BLaER1 (cell line): Measurements from ENCODE around the gene FASN.

ENCODE experiments used
- H3K27ac ChIP-seq: shearing (Covaris generic); formaldehyde crosslinking; 2 replicates; pipeline ENCODE4 v1.8.1; 2022
- H3K27me3 ChIP-seq: shearing (Covaris generic); formaldehyde crosslinking; 2 replicates; pipeline ENCODE4 v1.8.1; 2022
- H3K36me3 ChIP-seq: shearing (Covaris generic); formaldehyde crosslinking; 2 replicates; pipeline ENCODE4 v1.8.1; 2022
- H3K4me1 ChIP-seq: shearing (Covaris generic); formaldehyde crosslinking; 2 replicates; pipeline ENCODE4 v1.8.1; 2022
- H3K4me2 ChIP-seq: shearing (Covaris generic); formaldehyde crosslinking; 2 replicates; pipeline ENCODE4 v1.8.1; 2022
- H3K4me3 ChIP-seq: shearing (Covaris generic); formaldehyde crosslinking; 2 replicates; pipeline ENCODE4 v1.8.1; 2022
- H3K9ac ChIP-seq: shearing (Covaris generic); formaldehyde crosslinking; 2 replicates; pipeline ENCODE4 v1.8.1; 2022
- H3K9me3 ChIP-seq: shearing (Covaris generic); formaldehyde crosslinking; 2 replicates; pipeline ENCODE4 v1.8.1; 2022
- H4K20me1 ChIP-seq: shearing (Covaris generic); formaldehyde crosslinking; 2 replicates; pipeline ENCODE4 v1.8.1; 2022
- Cebpa-rat ChIP-seq: shearing (Covaris generic); IDR thresholded peaks from 2 replicates; pipeline ENCODE4 v1.8.1; 2022

The FASN gene

DNA sequence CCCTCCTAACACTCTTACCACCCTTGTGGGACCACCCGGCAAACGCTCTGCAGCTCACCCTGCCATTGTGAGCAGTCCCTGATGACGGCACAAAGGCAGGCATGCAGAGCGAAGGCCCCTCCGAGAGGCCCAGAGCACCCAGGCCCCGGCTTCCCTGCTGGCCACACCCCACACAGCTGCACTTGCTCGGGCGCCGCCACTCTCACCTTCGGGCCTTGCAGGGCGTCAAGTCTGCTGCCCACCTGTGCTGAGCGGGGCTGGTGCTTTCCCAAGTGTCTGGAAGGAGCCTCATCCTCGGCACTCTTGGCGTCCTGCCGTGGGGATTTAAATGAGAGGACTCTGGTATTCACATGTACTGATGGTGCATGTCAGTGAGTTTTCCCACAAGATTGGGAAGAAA lies 30.3 kb upstream of the FASN start:
- no peaks in the 10 kb centered on the region for H4K20me1 ChIP-seq
- H3K9me3 ChIP-seq = no peaks in the 10 kb centered on the region
- H3K9ac ChIP-seq = no peak overlapping the region
- peaks cover 3% of the 10 kb centered on the region; the same call in 1 of the 2 replicates for H3K27me3 ChIP-seq
- H3K4me3 ChIP-seq = no peak overlapping the region
- H3K36me3 ChIP-seq = no peaks in the 10 kb centered on the region
- H3K4me2 ChIP-seq = peak overlapping the region; percentile 89
- no peak for TF ChIP-seq Cebpa-rat
- H3K4me1 ChIP-seq = peaks cover 36% of the 10 kb centered on the region
- no peak overlapping the region for H3K27ac ChIP-seq

DNA sequence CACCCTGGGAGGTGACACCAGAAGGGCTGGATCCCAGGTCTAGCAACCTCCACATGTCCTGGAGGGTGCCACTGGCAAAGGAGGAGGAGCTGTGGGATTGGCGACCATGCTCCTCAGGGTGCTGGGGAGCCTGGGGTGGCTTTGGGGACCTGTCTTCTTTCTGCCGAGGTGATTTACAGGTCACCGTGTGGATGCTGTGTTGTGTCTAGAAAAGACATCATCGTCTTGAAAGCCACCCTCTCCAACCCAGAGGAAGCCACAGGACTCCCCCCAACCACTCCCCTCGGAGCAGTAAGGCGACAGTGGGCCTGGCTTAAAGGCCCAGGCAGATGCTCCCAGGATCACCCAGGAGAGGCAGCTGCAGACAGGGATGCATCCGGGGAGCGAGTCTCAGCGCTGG lies 29.7 kb upstream of the FASN start:
- Histone ChIP-seq H3K4me2 (peak overlapping the region; percentile 89), H3K36me3 (no peaks in the 10 kb centered on the region), H3K4me3 (no peak overlapping the region), H3K9ac (no peak overlapping the region), H3K9me3 (no peaks in the 10 kb centered on the region), H3K27me3 (peaks cover 3% of the 10 kb centered on the region; the same call in 1 of the 2 replicates), H4K20me1 (no peaks in the 10 kb centered on the region), H3K4me1 (peaks cover 35% of the 10 kb centered on the region), H3K27ac (0 out of 2 replicates have a peak overlapping the region, but pooled peaks have one; percentile 11)
- no peak for TF ChIP-seq Cebpa-rat

DNA sequence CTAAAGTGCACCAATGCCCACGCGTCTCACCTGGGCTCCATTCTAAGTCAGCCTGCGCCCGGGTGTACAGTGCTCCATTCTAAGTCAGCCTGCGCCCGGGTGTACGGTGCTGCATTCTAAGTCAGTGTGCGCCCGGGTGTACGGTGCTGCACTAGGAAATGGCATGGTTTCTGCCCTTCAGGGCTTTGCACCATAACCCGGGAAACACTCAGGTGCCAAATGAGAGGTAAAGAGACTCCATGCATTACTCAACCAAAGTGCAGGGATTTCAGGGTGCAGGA lies 29.2 kb upstream of the FASN start:
- Histone ChIP-seq H3K9ac (no peak overlapping the region), H3K9me3 (no peaks in the 10 kb centered on the region), H3K36me3 (no peaks in the 10 kb centered on the region), H3K27ac (0 out of 2 replicates have a peak overlapping the region, but pooled peaks have one; percentile 11), H3K4me3 (0 out of 2 replicates have a peak overlapping the region, but pooled peaks have one; percentile 22), H3K4me1 (peaks cover 40% of the 10 kb centered on the region), H4K20me1 (no peaks in the 10 kb centered on the region), H3K27me3 (peaks cover 3% of the 10 kb centered on the region; the same call in 1 of the 2 replicates), H3K4me2 (peak overlapping the region; percentile 89)
- no peak for TF ChIP-seq Cebpa-rat

DNA sequence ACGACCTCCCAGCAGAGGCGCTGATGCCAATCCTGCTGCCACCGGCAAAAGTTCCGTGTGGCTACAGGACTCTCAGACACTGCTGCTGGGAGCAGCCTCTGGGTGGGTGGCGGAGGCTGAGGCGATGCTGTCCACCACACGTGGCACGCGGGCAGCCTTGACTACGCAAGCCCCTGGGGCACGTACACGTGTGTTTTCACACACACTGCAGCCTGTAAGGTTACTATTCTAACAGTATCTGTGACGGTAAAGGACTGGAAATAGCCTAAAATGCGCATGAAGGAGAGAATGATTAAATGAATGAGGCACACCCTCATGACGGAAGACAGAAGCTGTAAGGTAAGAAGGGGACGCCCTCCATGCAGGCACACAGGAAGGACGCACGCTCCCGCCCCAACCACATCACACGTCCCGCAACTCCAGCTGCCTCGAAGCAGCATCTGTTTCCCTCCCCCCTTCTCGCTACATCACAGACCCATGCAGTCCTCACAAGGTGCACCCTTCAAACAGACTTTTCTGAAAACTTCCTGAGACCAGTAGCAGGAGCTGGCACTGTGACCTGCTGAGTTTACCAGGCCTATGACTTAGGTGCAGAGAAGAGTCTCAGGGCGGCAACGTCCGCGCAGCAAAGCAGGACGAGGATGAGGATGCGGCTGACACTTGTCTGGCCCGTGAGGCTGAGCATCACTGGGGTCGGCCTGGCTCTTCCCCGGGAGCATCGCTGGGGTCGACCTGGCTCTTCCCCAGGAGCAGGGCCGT lies 28.7 kb upstream of the FASN start:
- Histone ChIP-seq H3K9me3 (no peaks in the 10 kb centered on the region), H3K4me1 (peaks cover 45% of the 10 kb centered on the region), H3K4me3 (0 out of 2 replicates have a peak overlapping the region, but pooled peaks have one; percentile 22), H3K9ac (no peak overlapping the region), H3K27ac (no peak overlapping the region), H3K27me3 (peaks cover 3% of the 10 kb centered on the region; the same call in 1 of the 2 replicates), H4K20me1 (no peaks in the 10 kb centered on the region), H3K36me3 (no peaks in the 10 kb centered on the region), H3K4me2 (peak overlapping the region; percentile 89)
- TF ChIP-seq Cebpa-rat = no peak

DNA sequence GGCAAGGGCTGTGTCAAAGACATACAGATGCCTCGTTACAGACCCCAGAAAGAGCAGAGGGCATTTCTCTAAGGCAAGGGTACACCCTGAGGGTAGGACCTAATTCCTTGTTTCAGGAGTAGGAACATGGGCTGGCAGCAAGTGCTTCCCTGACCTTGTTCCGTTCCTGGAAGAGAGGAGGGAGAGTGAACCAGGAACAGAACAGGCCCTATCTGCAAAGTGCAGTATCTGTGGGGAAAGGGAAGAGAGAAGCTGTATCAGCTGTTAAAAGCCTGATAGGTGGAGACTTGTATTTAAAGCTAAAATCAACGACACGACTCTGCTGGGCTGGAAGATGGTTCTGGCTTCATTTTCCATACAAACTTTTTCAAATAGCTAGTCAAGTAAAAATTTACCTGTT lies 26.1 kb upstream of the FASN start:
- Histone ChIP-seq H3K4me2 (no peak overlapping the region), H3K9ac (no peak overlapping the region), H3K4me1 (peaks cover 68% of the 10 kb centered on the region), H3K4me3 (no peak overlapping the region), H4K20me1 (no peaks in the 10 kb centered on the region), H3K27ac (no peak overlapping the region), H3K9me3 (no peaks in the 10 kb centered on the region), H3K27me3 (peaks cover 3% of the 10 kb centered on the region; the same call in 1 of the 2 replicates), H3K36me3 (no peaks in the 10 kb centered on the region)
- TF ChIP-seq Cebpa-rat = no peak

DNA sequence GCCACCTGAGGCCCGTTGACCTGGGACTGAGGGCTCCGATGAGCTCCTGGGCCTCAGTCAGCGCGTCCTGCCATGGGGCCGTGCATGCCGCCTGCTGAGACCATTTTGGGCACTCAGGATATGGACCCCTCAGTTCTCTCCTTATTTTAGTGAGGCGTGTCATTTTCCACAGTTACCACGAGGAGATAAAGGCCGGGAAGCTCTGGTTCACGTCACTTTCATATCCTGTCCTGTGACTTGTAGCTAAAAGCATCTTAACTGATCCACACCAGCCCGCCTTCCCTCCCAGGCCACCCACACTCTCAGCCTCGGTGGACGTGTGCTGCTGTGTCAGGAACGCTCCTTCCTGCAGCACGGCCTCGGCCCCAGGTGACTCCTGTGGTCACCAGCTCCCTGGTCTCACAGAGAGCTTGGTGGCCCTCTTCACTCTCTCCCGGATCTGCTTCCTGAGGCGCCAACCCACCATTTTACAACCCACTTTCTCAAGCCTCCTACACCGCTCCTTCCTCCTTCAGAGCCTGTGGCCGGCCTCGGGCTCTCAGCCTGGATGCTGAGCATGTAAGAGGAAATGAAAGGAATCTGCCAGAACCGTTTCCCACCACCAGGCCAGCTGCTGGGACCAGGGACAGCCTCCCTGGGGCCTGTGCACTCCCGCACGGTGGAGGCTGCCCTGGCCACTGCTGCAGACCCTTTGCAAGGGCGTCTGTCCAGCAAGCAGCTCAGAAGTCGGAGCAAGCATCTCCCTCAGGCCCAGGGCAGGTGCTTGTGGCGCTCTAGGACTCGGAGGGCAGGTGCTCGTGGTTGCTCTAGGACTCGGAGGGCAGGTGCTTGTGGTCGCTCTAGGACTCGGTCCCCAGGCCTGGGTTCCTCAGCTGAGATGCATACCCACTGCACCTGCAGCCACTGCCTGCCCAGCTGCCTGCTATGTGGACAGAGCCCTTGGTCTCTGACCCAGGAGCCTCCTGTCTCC lies 23.9 kb upstream of the FASN start:
- peak overlapping the region; percentile 66 for H3K27ac ChIP-seq
- H3K4me1 ChIP-seq = peaks cover 56% of the 10 kb centered on the region
- H3K9ac ChIP-seq = peak overlapping the region; percentile 8; the same call in 1 of the 2 replicates

DNA sequence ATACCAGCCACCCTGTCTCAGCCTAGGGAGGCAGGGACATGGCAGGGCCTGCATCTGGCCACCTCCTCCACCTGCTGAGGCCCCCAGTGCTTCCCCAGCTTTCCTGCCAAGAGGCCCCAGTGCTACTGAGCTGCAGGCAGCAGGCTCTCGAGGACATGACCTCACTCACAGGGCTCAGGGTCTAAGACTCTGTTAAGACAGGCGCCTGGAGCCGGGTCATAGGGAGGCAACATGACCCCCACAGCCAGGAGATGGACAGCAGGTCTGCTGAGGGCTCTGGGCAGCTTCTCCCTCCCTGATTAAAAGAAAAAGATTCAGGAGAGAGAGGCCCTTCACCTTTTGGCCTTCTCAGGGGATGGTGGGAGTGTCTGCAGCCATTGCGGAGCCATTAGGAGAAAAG lies 23.2 kb upstream of the FASN start:
- no peaks in the 10 kb centered on the region for H3K36me3 ChIP-seq
- peak overlapping the region; percentile 84 for H3K4me2 ChIP-seq
- peaks cover 49% of the 10 kb centered on the region for H3K4me1 ChIP-seq
- no peaks in the 10 kb centered on the region for H3K9me3 ChIP-seq
- no peaks in the 10 kb centered on the region for H3K27me3 ChIP-seq
- H3K9ac ChIP-seq = no peak overlapping the region
- no peak for TF ChIP-seq Cebpa-rat
- no peaks in the 10 kb centered on the region for H4K20me1 ChIP-seq
- H3K4me3 ChIP-seq = no peak overlapping the region
- H3K27ac ChIP-seq = peak overlapping the region; percentile 66

More for the DNA sequence above, 23.9 kb upstream of the FASN start:
- H4K20me1 ChIP-seq = no peaks in the 10 kb centered on the region
- H3K4me3 ChIP-seq = no peak overlapping the region
- H3K4me2 ChIP-seq = peak overlapping the region; percentile 84
- no peak for TF ChIP-seq Cebpa-rat
- no peaks in the 10 kb centered on the region for H3K36me3 ChIP-seq
- no peaks in the 10 kb centered on the region for H3K9me3 ChIP-seq
- H3K27me3 ChIP-seq = no peaks in the 10 kb centered on the region

DNA sequence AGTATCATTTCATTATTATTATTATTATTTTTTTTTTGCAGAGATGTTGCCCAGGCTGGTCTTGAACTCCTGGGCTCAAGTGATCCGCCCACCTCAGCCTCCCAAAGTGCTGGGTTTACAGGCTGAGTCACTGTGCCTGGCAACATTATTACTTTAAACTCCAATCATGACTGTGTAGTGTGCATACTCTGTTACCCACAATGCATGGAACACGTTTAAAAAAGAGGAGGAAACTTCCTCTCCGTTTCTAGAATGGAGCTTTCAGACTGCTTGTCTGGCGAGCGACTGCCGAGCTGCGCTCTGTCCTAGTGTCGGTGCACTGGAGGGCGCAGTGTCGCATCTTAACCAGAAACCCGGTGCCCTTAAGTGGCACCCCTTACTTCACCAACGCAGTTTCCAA lies 22.1 kb upstream of the FASN start:
- Histone ChIP-seq H3K4me2 (no peak overlapping the region; the same call in 1 of the 2 replicates), H3K4me1 (peaks cover 44% of the 10 kb centered on the region), H3K27ac (no peak overlapping the region), H4K20me1 (no peaks in the 10 kb centered on the region), H3K9me3 (no peaks in the 10 kb centered on the region), H3K27me3 (no peaks in the 10 kb centered on the region), H3K36me3 (no peaks in the 10 kb centered on the region), H3K4me3 (no peak overlapping the region), H3K9ac (no peak overlapping the region)
- TF ChIP-seq Cebpa-rat = no peak

DNA sequence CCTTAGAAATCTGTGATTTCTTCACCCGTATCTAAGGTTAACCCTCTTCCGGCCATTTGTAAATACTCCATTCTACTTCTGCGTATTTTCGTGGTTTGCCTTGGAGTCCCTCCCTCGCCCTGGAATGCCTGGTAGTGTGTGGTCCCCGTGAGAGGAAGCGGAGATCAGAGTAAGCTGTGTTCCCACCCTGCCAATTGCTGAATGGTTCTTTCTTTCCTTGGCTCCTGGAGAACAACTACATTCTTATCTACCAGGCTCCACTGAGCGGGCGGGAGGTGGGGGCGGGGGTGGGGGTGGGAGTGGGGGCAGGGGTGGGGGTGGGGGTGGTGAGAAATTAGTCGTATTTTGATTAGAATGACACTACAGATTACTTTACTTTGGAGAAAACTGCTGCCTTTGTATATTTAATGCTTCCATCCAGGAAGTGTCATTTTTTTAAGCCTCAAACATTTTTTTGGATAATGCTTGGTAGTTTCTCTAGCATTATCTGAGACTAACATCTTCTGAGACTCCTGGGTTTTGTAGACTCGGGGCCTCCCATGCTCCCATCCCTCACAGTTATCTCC lies 20.9 kb upstream of the FASN start:
- H3K4me3 ChIP-seq = no peak overlapping the region
- no peaks in the 10 kb centered on the region for H4K20me1 ChIP-seq
- no peak overlapping the region for H3K9ac ChIP-seq
- peaks cover 44% of the 10 kb centered on the region for H3K4me1 ChIP-seq
- H3K4me2 ChIP-seq = peak overlapping the region; percentile 47
- H3K27ac ChIP-seq = no peak overlapping the region
- no peaks in the 10 kb centered on the region for H3K36me3 ChIP-seq
- H3K9me3 ChIP-seq = no peaks in the 10 kb centered on the region
- no peaks in the 10 kb centered on the region for H3K27me3 ChIP-seq
- no peak for TF ChIP-seq Cebpa-rat
